HUES48 (cell line): Measurements from ENCODE around the gene ACOXL.

Experiments used
- H3K27ac ChIP-seq: one replicate; pipeline ENCODE4 v1.7.0; 2013; ENCODE audit warnings: low read depth, low read length, inconsistent platforms
- H3K27me3 ChIP-seq: 2 replicates; pipeline ENCODE4 v1.6.1; 2013; ENCODE audit warnings: mild to moderate bottlenecking, low read length; ENCODE audit not compliant: control insufficient read depth, insufficient read depth
- H3K36me3 ChIP-seq: 2 replicates; pipeline ENCODE4 v1.6.1; 2013; ENCODE audit warnings: low read length; ENCODE audit not compliant: control insufficient read depth, insufficient read depth
- H3K4me1 ChIP-seq: 2 replicates; pipeline ENCODE4 v1.6.1; 2013; ENCODE audit warnings: mild to moderate bottlenecking, low read length; ENCODE audit not compliant: control insufficient read depth, insufficient read depth
- H3K4me3 ChIP-seq: 2 replicates; pipeline ENCODE4 v1.5.1; 2013; ENCODE audit warnings: mild to moderate bottlenecking, low read depth, low read length
- H3K9ac ChIP-seq: 2 replicates; pipeline ENCODE4 v1.6.1; 2013; ENCODE audit warnings: mild to moderate bottlenecking, low read depth, low read length, moderate library complexity
- H3K9me3 ChIP-seq: 2 replicates; pipeline ENCODE4 v1.6.1; 2013; ENCODE audit warnings: low read length; ENCODE audit not compliant: control insufficient read depth, insufficient read depth

Gene ACOXL

GRCh38 chr2:110858135-110858725, 125.9 kb downstream of the ACOXL start:
- Histone ChIP-seq H3K27me3 (no peaks in the 10 kb centered on the region), H3K27ac (no peak overlapping the region), H3K9ac (no peak overlapping the region), H3K36me3 (peaks cover 6% of the 10 kb centered on the region; the same call in 1 of the 2 replicates), H3K9me3 (no peaks in the 10 kb centered on the region), H3K4me3 (no peak overlapping the region), H3K4me1 (peaks cover 25% of the 10 kb centered on the region)

GRCh38 chr2:110858993-110859701, 126.8 kb downstream of the ACOXL start:
- no peaks in the 10 kb centered on the region for H3K9me3 ChIP-seq
- peaks cover 6% of the 10 kb centered on the region; the same call in 1 of the 2 replicates for H3K36me3 ChIP-seq
- H3K27ac ChIP-seq: no peak overlapping the region
- no peaks in the 10 kb centered on the region for H3K27me3 ChIP-seq
- H3K4me3 ChIP-seq: no peak overlapping the region
- peaks cover 21% of the 10 kb centered on the region for H3K4me1 ChIP-seq
- no peak overlapping the region for H3K9ac ChIP-seq

- Histone ChIP-seq H3K27ac (no peak overlapping the region), H3K36me3 (peaks cover 6% of the 10 kb centered on the region; the same call in 1 of the 2 replicates), H3K27me3 (no peaks in the 10 kb centered on the region), H3K9ac (no peak overlapping the region), H3K4me3 (no peak overlapping the region), H3K9me3 (no peaks in the 10 kb centered on the region), H3K4me1 (peaks cover 24% of the 10 kb centered on the region)
Measured at GRCh38 chr2:110860630-110861029, 128.3 kb downstream of the ACOXL start.

GRCh38 chr2:110861616-110862260, 129.4 kb downstream of the ACOXL start:
- no peak overlapping the region for H3K4me3 ChIP-seq
- no peaks in the 10 kb centered on the region for H3K27me3 ChIP-seq
- peaks cover 6% of the 10 kb centered on the region; the same call in 1 of the 2 replicates for H3K36me3 ChIP-seq
- no peak overlapping the region for H3K9ac ChIP-seq
- no peaks in the 10 kb centered on the region for H3K9me3 ChIP-seq
- H3K27ac ChIP-seq: no peak overlapping the region
- H3K4me1 ChIP-seq: peaks cover 28% of the 10 kb centered on the region

- Histone ChIP-seq H3K27ac (no peak overlapping the region), H3K4me1 (peaks cover 21% of the 10 kb centered on the region), H3K27me3 (no peaks in the 10 kb centered on the region)
Measured at GRCh38 chr2:110863726-110864125, 131.4 kb downstream of the ACOXL start.

GRCh38 chr2:110864176-110864575, 131.8 kb downstream of the ACOXL start:
- peaks cover 17% of the 10 kb centered on the region for H3K4me1 ChIP-seq
- H3K4me3 ChIP-seq: no peak overlapping the region
- H3K9ac ChIP-seq: no peak overlapping the region
- H3K9me3 ChIP-seq: no peaks in the 10 kb centered on the region
- no peaks in the 10 kb centered on the region for H3K27me3 ChIP-seq
- H3K36me3 ChIP-seq: peaks cover 6% of the 10 kb centered on the region; the same call in 1 of the 2 replicates
- H3K27ac ChIP-seq: no peak overlapping the region

More at GRCh38 chr2:110863726-110864125, 131.4 kb downstream of the ACOXL start:
- H3K9ac ChIP-seq: no peak overlapping the region
- H3K36me3 ChIP-seq: peaks cover 6% of the 10 kb centered on the region; the same call in 1 of the 2 replicates
- no peaks in the 10 kb centered on the region for H3K9me3 ChIP-seq
- no peak overlapping the region for H3K4me3 ChIP-seq

- peaks cover 13% of the 10 kb centered on the region; the same call in 1 of the 2 replicates for H3K4me1 ChIP-seq
- no peaks in the 10 kb centered on the region for H3K9me3 ChIP-seq
- peaks cover 6% of the 10 kb centered on the region; the same call in 1 of the 2 replicates for H3K36me3 ChIP-seq
- H3K4me3 ChIP-seq: no peak overlapping the region
- no peak overlapping the region for H3K9ac ChIP-seq
- H3K27ac ChIP-seq: no peak overlapping the region
- no peaks in the 10 kb centered on the region for H3K27me3 ChIP-seq
Measured at GRCh38 chr2:110864731-110865130, 132.4 kb downstream of the ACOXL start.

GRCh38 chr2:110865188-110865587, 132.8 kb downstream of the ACOXL start:
- peaks cover 6% of the 10 kb centered on the region; the same call in 1 of the 2 replicates for H3K36me3 ChIP-seq
- H3K4me1 ChIP-seq: peaks cover 13% of the 10 kb centered on the region; the same call in 1 of the 2 replicates
- no peaks in the 10 kb centered on the region for H3K27me3 ChIP-seq
- no peak overlapping the region for H3K9ac ChIP-seq
- H3K27ac ChIP-seq: no peak overlapping the region
- no peak overlapping the region for H3K4me3 ChIP-seq
- H3K9me3 ChIP-seq: no peaks in the 10 kb centered on the region

GRCh38 chr2:110866045-110866444, 133.7 kb downstream of the ACOXL start:
- H3K27me3 ChIP-seq: no peaks in the 10 kb centered on the region
- H3K9me3 ChIP-seq: no peaks in the 10 kb centered on the region
- peaks cover 3% of the 10 kb centered on the region; the same call in 1 of the 2 replicates for H3K36me3 ChIP-seq
- no peak overlapping the region for H3K27ac ChIP-seq
- no peak overlapping the region for H3K9ac ChIP-seq
- H3K4me1 ChIP-seq: peaks cover 13% of the 10 kb centered on the region; the same call in 1 of the 2 replicates
- no peak overlapping the region for H3K4me3 ChIP-seq

- Histone ChIP-seq H3K4me1 (peaks cover 13% of the 10 kb centered on the region; the same call in 1 of the 2 replicates), H3K9me3 (no peaks in the 10 kb centered on the region)
Measured at GRCh38 chr2:110866466-110866865, 134.1 kb downstream of the ACOXL start.

GRCh38 chr2:110867078-110867477, 134.7 kb downstream of the ACOXL start:
- Histone ChIP-seq H3K4me3 (no peak overlapping the region), H3K9me3 (no peaks in the 10 kb centered on the region), H3K27me3 (no peaks in the 10 kb centered on the region), H3K9ac (no peak overlapping the region), H3K36me3 (peaks cover 4% of the 10 kb centered on the region), H3K27ac (no peak overlapping the region), H3K4me1 (peaks cover 13% of the 10 kb centered on the region; the same call in 1 of the 2 replicates)

More at GRCh38 chr2:110866466-110866865, 134.1 kb downstream of the ACOXL start:
- no peak overlapping the region for H3K27ac ChIP-seq
- H3K36me3 ChIP-seq: no peaks in the 10 kb centered on the region; the same call in 1 of the 2 replicates
- H3K9ac ChIP-seq: no peak overlapping the region
- no peaks in the 10 kb centered on the region for H3K27me3 ChIP-seq
- no peak overlapping the region for H3K4me3 ChIP-seq
